Measurements from ENCODE around the gene BRD2.
"Not testable (repeated sequence)": the region's sequence is repeated elsewhere in the genome, so short reads cannot be mapped to it uniquely, and the experiment has no call there.

Gene BRD2

DNA sequence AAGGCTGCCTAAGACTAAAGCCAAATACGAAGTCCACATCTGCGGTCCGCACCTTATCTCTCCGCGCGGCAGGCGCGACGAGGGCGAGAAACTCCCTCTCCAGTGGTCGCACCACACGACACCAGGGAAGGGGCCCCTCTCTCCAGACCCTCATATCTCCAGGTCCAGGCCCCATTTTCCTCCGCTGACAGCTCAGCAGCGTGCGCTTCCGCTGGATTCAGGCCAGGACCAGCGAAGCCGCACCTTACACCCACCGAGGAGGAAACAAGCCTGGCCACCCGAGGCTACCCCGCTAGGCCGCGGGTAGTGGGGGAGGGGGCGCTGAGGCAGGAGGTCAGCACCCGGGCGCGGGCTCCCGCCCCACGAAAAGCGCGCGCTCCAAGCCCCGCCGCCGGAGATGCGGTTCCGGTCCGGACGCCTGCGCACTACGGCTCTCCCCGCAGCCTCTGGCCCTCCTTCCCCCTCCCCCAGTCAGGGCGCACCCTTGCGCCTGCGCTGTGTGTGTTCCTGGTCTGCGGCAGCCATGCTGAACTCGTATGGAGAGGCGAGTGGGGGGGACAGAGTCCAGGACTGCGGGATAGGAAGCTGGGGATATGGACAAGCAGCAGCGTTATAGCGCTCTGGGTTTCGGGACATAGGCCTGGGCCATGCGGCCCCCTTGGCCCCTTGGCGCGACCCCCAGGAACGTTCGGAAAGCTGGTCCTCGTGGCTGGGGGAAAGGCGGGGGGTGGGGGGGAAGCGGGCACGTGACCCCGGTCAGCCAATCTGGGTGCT lies at the start of gene BRD2:
Gene BRD2, plus strand, starts transcription at position 502 of the 774 bp plus-strand sequence. CDS start 4,305 bp downstream, outside the sequence.
- peak; percentile 99 for DNase-seq (ENCODE audit: low read depth, low spot score)

DNA sequence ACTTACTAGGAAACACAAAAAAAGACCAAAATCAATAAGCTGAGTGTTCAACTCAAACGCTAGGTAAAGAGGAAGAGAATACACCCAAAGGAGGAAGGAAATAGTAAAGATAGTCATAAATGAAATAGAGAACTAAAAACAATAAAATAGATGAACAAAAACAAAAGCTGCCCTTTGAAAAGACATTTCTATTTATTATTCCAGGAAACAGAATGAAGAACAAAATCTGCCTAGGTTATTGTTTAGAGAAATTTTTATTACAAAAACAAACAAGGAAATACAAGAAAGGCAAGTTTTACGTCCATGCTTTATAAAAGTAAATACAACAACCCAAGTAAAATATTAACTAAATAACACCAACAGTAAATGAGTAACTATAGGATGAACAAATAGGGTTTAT lies 47.7 kb upstream of the BRD2 start:
- DNase-seq (ENCODE audit: low read depth, low spot score): no peak

DNA sequence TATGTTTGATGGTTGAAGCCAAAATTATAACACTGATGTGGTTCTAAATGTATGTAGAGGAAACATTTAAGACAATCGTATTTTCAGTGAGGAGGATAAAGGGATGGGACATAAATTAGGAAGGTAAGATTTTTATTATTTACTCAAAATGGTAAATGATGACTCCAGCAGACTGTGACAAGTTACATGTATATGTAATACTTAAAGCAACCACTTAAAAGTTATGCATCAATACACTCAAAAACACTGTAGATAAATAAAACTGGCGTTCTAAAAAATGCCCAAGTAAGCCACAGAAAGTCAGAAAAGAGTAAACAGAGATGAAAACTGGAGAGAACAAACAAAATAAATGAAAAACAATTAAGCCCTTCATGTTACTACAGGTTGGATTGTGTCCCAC lies 46.3 kb upstream of the BRD2 start:
- DNase-seq (ENCODE audit: low read depth, low spot score): no peak

DNA sequence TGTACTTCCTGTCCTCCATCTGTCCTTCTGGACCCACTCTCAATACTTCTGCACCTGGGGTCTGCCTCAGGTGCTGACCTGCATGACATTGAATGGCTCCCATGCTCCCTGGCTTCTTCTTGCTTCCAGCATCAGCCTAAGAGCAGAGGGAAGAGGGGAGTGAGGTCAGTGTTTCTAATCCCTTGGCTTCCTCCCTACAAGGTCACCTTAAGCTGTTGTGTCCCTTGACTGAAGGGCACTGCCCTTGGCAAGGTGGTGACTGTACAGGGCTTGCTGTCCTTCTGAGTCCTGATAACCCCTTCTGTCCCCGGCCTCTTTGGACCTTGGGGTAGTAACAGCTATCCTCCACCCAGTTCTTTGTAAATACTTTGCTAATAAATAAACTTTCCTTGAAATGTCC lies 37.2 kb upstream of the BRD2 start:
- DNase-seq (ENCODE audit: low read depth, low spot score): no peak

DNA sequence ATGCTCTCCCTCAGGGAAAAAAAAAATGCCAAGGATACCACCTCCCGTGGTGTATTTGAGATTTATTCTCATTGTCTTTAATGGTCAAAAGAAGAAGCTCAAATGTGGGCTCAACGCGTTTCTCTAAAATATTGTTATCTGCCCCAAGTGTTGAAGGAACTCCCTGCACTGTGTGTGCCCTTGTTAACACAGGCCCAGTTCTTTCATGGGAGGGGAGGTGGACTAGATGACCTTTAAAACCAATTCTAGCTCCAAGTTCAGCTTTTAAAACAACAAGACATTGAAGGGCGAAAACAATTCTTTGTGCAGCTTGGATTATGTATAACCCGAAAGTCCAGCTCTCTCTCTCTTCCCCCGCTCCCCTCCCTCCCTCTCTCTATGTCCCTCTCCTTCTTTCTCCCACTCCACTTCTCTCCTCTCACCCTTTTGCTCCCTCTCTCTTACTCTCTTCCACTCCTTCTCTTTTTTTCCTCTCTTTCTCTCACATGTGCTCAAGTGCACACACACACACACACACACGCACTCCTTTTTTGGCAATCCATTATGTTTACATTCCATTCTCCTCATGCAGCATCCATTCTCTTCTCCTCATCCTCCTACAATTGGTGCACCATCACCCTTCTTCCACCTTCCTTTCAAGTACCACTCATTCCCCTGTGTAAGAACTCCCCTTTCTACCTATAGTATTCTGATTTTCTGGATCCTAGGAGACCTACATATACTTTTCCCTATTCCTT lies 36.1 kb upstream of the BRD2 start:
- DNase-seq (ENCODE audit: low read depth, low spot score): no peak

DNA sequence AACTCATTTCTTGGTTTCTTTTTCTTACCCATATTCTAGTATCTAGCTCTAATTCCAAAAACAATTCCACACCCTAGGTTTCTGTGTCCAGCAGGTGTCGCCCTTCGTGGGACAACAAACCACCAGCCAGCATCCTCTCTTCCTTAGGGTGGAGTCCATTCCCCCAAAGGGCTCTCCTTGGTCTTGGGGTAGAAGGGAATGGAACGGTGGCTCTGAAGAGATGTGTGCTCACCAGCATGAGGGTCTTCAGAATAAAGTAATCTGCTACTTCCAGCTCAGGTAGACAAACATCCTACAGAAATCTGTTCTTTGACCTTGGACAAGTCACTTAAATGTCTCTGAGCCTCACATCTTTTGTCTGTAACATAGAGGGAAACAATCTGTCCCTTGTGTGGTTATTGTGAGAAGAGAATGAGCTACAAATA lies 34.7 kb upstream of the BRD2 start:
- DNase-seq (ENCODE audit: low read depth, low spot score): peak; percentile 81

DNA sequence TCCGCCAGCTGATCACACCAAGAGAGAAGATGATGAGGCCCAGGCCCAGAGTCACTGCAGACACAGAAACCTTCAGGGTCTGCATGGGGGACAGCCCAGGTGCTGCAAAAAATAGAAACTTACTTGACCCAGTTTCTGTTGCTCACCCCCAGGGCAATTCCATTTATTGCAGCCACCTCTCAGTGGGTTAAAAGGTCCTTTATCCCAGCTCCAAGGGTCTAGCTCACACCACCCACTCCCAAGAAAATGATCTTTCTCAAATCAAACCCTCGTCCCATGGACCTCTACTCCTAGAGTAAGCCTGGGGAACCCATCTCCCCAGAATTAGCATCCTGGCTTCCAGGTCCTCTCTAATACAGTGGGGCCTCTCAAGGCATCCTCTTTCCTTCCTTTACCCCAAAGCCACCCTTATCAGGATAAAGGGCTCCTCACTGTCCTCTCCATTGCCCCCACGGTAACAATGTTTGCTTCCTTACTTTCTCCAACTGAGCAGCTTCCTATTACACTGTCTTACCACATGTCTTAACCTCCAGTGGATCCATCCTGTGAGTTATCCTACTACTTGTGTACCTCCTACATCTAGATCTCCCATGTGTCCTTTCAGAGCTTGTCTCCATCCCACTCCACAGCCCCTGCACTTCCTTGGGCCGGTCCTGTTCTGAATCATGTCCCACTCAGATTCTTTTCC lies 32.7 kb upstream of the BRD2 start:
- DNase-seq (ENCODE audit: low read depth, low spot score): no peak

DNA sequence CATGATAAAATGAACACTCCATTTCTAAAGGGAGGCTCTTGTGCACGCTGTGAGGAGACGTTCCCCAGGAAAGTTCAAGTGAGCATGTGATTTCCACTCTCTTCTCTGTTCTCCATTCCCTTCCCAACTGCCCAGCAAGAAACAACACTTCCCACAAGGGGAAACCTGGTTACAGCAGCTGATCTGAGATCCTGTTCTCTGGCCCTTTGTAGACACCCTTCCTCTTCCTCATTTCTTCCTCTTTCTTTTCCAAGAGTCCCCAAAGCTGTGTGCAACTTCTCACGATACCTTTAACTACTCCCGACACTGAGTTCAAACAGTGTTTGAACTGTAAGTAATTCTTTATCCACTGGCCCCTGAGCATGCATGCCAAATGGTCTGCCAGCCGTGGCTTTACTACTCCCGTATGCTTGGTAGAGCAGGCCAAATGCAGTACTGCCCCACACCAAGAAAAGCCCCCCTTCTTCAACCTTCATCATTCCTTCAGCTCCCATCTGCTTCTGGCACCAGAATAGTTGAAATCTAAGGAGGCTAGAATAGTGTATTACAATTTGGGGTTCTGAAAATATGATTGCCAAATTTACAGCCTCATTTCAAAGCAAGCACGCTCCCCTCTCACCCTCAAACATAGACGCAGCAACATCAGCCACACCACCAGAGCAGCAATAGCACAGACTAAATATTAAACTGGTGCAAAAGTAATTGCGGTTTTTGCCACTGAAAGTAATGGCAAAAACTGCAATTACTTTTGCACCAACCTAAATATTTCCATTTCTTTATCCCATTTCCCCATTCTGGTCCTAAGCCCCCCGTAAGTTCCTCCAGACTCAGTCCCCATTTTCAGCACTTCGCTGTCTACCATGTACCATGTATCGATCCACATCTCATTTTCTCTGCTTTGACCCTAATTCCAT lies 31.9 kb upstream of the BRD2 start:
- no peak for DNase-seq (ENCODE audit: low read depth, low spot score)

DNA sequence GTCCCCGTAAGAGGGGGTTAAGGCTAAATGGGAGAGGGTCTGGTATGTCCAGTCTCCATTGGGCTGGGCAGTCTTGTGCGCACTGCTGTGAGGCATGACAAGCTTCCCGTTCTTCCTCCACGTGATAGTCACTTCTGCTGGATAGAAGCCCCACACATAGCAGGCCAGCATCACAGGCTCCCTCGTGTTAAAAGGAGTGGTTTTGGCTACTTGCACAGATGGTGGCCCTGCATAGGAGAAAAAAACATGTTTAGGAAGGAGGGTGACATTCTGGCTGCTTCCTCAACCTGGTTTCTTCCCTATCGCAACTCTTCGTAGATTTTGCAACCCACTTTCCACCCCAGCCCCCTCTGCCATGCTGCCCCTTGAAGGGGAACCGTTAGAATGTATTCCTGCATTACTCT lies 31.2 kb upstream of the BRD2 start:
- DNase-seq (ENCODE audit: low read depth, low spot score): no peak

DNA sequence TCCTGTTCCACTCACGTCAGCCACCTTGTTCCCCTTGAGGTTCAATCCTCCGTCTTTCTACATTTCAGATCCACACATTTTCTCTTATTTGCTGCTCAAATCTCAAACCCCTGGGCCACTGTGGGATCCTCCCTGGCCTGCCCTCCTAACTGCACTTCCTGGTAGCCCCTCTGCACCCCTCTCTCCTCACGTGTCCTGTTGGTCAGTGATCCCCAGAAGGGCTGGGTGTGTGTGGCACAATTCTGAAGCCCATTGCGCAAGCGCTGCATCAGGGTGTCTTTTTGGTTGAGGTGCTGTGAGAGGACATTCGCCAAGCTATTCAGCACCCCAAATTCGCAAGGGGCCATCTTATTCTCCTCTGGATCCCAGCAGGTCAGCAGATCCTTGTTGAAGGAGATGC lies 29.9 kb upstream of the BRD2 start:
- no peak for DNase-seq (ENCODE audit: low read depth, low spot score)

DNA sequence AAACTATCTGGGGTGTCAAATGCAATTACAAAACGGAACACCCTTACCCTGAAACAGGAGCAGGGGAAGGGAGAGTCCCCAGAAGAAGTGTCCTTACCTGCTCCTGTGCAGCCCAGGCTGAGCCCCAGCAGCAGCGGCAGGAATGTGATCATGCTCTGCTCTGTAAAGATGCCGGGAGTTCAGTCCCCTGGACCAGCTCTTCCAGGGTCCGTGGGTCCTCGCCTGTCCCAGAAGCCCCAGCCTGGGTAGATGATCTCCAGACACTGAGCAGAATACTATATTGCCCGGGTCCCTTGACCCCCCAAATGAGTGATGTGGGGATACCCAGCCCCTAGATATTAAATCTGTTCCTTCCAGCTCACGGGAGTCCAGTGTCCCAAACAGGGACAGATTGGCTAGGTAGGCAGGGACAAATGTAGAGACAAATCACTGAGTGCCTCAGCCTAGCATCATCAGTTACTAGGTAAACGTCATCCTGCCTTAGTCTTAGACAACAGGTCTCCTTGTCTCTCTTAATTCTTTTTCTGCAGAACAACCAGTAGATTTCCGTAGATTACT lies 27.7 kb upstream of the BRD2 start, which contains the start of gene HLA-DMB:
Gene HLA-DMB, minus strand, starts transcription at position 373 of the 558 bp plus-strand sequence. Its CDS starts 221 bp downstream, at position 152.
- peak; percentile 87 for DNase-seq (ENCODE audit: low read depth, low spot score)

DNA sequence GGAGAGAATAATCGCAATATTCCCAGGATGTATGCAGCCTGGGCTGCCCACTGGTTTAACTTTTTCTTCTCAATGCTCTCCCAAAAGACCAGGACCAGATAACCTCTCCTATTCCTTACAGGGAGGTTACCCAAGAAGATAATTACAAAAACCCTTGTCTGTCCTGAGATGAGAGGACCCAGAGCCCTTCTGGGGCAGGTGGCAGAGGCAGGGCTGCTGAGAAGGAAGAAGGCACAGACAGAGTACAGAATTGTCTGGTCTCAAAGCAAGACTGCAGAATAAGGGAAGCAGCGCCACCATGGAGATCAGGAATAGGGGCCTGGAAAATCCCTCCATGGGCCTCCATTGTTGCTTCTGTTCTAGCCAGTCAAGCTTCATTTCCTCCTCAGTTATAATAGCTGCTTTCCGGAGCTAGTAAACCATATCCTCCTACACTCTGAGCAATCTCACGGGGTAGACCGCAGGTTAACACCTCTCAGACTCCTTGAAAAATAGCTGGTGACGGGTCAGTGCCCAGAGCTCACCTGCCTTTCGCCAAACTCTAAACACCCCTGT lies 27.1 kb upstream of the BRD2 start:
- no peak for DNase-seq (ENCODE audit: low read depth, low spot score)

DNA sequence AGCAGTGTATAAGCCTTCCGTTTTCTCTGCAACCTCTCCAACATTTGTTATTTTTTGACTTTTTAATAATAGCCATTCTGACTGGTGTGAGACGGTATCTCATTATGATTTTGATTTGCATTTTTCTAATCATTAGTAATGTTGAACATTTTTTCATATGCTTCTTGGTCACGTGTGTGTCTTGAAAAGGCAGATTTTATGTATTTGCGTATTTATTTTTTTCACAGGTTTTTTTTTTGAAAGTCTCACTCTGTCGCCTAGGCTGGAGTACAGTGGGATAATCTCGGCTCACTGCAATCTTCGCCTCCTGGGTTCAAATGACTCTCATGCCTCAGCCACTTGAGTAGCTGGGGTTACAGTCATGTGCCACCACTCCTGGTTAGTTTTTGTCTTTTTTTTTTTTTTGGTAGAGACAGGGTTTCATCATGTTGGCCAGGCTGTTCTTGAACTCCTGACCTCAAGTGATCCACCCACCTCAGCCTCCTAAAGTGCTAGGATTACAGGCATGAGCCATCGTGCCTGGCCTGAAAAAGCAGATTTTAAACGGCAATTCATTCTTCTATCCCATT lies 25.8 kb upstream of the BRD2 start:
- not testable (repeated sequence) for DNase-seq (ENCODE audit: low read depth, low spot score)

DNA sequence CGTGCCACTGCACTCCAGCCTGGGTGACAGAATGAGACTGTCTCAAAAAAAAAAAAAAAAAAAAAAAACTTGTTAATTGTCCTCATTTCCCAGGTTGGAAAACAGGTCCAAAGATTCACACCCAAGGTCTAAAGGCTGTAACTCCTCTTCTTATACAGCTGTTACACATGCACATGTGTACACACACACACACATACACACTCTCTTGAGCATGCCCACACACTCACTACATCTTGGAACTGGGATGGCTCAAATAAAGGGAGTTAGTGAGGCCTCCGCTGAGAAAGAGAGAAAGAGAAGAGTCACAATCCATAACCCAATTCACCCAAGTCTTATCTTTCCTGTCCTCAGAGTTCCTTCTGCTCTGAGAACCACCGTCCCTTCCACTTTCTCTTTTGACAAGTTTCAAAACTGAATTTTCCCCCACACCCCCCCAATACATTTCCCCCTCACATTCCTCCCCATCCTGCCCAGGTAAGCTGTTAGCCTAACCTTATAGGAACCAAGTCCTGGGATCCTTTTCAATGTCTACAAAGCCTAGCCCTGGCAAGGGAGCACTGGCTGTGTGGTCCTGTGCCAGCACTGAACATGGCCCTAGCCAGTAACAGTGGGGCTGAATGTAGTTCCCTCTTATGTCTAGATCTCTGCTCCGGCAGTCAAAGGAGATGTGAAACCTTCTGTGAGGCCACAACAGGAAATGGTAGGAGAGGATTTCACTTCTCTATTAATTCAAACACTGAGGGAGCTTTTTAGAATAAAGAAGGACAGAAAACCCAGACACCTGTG lies 24.3 kb upstream of the BRD2 start:
- DNase-seq (ENCODE audit: low read depth, low spot score): no peak

DNA sequence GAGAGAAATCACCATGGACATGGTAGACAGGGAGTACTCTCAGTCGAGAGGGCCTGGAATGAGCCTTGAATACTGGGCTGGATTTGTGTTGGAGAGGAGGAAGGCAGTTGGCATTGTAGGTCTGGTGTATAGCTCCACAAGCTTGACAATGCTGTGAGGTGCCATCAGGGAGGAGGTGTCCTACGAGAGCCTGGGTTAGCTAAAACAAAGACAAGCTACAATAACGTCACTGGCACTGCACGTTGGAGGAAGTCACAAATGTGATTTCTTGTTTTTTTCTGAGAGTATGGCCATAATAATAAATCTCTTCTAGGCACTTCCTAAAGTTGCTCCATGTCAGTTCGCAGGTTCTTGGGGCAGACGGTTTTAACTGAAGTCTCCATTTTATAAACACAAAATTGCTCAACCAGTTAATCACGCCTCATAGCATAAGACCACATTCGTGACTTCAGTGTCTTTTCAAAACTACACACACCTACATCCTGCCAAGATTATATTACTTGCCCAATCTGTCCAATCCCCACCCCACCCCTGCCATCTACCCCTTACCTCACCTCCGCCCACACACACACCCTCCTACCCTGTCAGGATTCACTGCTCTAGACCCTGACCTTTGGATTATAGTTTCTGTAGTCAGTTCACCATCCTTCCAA lies 23.2 kb upstream of the BRD2 start:
- no peak for DNase-seq (ENCODE audit: low read depth, low spot score)

DNA sequence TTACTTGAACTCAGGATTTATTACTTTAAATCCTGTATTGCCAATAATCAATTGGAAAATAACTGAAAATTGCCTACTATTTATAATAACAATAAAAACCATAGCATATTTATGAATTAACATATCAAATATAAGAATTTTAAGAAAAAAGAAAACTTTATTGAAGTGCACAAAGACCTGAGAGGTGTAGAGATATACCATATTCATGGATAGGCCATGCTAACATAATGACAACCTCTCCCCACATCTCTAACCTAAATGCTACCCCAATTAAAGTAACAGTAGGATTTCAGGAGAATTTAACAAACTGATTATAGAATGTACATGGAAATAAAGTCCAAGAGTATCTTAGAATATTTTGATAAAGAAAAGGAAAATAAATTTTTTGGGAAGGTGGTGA lies 22.4 kb upstream of the BRD2 start:
- DNase-seq (ENCODE audit: low read depth, low spot score): no peak

DNA sequence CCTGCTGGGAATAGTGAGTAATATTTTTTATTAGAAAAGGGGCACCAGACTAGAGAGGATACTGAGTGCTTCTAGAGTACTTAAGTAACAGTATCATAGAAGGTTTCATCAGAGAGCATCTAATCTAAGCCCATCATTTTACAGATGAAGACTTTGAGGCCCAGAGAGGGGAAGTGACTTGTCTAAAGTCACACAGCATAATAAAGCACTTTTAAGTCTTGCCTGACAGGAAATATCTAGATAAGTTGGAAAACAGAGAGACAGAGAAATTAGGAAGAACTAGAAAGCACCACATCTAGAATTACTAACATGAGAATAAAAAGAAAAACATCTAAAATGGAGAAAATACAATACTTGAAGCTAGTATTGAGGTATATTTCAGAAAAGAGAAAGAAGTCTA lies 21.5 kb upstream of the BRD2 start:
- DNase-seq (ENCODE audit: low read depth, low spot score): no peak

DNA sequence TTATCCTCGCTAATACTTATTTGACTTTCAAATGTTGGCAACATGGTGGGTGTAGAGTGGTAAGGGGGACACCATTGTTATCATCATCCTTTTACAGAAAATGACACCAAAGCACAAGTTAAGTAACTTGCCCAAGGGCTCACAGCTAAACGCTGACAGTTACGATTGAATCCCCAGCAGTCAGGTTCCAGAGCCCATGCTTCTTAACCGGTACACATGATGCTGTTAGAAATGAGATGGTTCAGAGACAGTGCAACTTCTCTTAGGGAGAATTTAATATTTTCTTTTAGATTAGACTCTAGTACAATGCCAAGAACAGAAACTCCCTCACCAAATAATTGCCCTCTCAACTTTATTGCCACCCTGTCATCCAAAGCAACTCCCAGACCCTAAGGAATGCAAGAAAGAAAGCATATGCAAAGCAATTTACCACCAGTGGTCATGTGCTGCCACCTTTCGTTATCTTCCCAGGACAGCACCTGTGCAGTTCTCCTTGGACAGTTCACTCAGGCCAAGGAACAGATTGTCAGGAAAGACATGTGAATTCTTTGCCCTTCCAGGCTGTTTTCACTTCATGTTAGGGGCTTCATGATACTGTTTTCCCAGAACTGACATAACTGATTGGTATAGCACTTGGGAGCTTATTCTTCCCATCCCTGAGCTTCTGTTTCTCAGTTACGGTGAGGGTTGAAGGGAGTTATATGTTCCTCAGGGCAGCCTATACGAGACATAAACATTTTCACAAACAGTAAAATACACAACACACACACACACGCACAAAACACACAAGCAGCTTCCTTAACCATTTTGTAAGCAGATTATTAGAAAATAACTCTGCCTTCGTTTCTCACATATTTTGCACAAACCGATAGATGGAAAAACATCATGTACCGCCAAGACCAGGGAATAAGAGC lies 20.6 kb upstream of the BRD2 start:
- peak; percentile 47 for DNase-seq (ENCODE audit: low read depth, low spot score)

All from astrocyte of the hippocampus (primary cell).